GM12873 (cell line): ENCODE measurements around the gene LUZP1.

ENCODE experiments used
- CTCF ChIP-seq: IDR thresholded peaks from 2 replicates; pipeline ENCODE4 v1.5.1; 2012; ENCODE audit warnings: low read depth, mild to moderate bottlenecking, moderate library complexity, low read length, control low read depth; ENCODE audit not compliant: insufficient read depth; ENCODE audit errors: missing control alignments

Gene LUZP1

DNA sequence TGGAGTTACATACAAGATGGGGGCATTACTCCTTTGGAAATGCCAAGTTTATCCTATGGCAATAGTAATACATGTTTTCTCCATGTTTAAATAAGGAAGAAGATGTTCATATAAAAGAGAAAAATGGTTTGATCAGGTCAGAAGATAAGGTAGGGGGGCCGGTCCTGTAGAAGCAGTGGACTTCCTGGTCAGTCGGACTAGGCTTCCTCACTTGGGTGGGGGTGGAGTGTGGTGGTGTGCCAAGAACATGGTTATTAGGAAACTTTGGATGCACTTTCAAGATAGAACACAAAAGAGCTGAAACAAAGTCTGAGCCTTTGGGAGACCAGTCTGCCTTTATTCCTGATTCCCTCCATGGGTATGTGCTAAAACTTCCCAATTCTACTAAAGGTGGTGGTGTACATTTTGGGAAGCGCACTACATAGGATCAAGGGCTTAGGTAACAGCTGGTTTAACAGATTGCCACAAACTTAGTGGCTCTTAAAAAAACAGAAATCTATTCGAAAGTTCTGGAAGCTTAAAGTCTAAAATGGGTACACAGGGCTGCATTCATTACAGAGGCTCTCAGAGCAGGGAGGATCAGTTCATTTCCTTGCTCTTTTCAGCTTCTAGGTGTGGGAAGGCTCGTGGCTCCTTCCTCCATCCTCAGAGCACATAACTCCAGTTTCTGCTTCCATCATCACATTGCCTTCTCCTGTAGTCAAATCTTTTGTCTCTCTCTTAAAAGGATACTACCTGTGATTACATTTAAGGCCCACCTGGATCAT, 84.8 kb downstream of the LUZP1 start:
- no peak for TF ChIP-seq CTCF

DNA sequence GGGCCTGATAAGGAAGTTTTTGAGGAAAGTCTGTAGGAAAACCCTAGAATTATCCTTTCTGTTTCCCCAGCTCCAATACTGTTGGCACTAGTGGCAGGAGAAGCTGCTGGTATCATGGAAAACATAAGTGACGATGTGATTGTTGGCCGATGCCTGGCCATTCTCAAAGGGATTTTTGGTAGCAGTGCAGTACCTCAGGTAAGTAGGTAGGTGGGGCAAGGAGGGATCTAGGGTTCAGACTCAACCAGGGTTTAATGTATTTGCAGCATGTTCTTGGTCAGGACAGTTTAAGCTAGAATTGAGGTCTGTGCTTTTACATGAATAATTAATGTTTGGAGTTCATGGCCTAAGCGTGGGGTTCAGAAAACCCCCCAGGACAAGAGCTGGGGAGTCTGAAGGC, 87.3 kb downstream of the LUZP1 start:
- peak; percentile 42 for TF ChIP-seq CTCF

DNA sequence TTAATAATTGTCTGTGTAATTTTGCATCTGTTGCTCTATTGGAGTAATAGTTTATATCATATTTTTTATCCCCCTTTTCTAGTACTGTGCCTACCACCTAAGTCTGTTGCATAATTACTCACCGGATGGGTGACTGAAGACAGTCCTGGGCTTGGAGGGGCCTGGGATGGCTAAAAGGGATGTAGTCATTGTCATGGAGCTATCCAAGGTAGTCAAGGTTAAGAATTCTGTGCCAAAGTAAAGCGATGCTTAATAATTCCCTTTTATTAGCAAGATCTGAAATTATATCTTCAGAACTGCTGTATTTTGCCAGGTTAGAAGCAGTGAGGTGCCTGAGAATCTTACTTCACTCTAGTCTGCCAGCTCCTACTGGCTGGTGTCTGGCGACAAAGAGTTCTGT, 87.8 kb downstream of the LUZP1 start:
- no peak for TF ChIP-seq CTCF

DNA sequence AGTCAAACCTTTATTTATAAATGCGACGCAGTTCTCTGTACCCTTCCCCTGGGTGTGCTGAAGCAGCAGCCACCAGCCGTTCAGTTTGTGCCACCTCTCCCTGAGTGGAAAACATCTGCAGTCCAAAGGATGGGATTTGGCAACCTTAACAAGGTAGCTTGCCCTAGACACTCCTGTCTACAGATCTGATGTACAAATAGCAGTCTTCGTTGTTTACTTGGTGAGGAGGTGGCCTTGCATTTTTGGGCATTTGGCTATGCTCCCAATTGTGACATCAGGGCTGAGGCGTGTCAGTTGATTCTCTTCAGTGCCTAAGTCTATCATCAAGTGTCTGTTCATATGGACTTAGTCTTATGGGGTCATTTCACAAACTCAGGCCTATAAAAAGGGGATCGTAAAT, 89.6 kb downstream of the LUZP1 start:
- TF ChIP-seq CTCF, result no peak

DNA sequence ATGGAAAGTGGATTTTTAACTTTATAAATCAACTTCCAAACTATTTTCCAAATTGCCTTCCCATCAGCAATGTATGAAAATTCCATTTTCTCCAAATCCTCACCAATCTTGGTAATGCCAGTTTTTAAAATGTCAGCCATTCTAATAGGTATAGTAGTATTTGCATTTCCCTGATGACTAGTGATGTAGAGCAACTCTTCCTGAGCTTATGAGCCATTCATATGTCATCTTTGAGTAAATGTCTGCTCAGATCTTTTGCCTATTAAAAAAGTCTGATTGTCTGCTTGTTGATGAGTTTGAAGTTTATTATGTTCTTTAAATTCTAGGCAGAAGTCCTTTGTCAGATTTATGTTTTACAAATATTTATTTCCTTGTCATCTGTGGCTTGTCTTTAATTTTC, 94.6 kb downstream of the LUZP1 start:
- no peak for TF ChIP-seq CTCF

- TF ChIP-seq CTCF, result no peak
Observed at GRCh38 chr1:23069675-23070074, 99.0 kb downstream of the LUZP1 start.

GRCh38 chr1:23069149-23069548, 99.5 kb downstream of the LUZP1 start:
- no peak for TF ChIP-seq CTCF
